DND-41 (cell line): ENCODE data around the gene CCDC97.

Experiments used
- EZH2 ChIP-seq: IDR thresholded peaks from 3 replicates; pipeline ENCODE4 v1.6.1; 2012; ENCODE audit warnings: borderline replicate concordance, low read depth, mild to moderate bottlenecking, moderate library complexity, low read length, inconsistent platforms; ENCODE audit not compliant: severe bottlenecking
- TF ChIP-seq, protein P1 (sequence below): IDR thresholded peaks from 2 replicates; pipeline ENCODE4 v1.5.1; 2012; ENCODE audit warnings: borderline replicate concordance, low read length, moderate library complexity, mild to moderate bottlenecking; ENCODE audit not compliant: poor library complexity, severe bottlenecking; ENCODE audit errors: extremely low read depth

DNA sequence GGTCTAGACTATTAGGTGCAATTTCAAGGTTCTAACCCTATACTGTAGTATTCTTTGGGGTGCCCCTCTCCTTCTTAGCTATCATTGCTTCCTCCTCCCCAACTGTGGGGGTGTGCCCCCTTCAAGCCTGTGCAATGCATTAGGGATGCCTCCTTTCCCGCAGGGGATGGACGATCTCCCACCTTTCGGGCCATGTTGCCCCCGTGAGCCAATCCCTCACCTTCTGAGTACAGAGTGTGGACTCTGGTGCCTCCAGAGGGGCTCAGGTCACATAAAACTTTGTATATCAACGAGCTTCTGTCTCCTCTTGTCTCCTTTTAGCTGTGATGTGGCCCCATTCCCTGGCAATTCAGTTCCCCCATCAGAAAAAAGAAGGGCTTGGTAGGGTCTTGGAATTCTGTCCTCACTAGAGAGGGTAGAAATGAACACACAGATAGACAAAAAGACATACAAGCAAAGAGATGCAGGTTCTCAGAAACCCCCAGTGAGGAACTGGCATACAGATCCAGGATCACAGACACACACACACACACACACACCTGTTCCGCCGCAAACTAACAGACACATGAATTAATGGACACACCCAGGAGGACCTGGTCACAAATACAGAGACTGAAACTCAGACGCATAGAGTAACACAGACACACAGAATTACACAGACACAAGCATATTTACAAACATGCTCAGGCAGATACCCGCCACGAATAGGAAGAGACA is 48.3 kb upstream of the CCDC97 start:
- TF ChIP-seq, protein P1, sequence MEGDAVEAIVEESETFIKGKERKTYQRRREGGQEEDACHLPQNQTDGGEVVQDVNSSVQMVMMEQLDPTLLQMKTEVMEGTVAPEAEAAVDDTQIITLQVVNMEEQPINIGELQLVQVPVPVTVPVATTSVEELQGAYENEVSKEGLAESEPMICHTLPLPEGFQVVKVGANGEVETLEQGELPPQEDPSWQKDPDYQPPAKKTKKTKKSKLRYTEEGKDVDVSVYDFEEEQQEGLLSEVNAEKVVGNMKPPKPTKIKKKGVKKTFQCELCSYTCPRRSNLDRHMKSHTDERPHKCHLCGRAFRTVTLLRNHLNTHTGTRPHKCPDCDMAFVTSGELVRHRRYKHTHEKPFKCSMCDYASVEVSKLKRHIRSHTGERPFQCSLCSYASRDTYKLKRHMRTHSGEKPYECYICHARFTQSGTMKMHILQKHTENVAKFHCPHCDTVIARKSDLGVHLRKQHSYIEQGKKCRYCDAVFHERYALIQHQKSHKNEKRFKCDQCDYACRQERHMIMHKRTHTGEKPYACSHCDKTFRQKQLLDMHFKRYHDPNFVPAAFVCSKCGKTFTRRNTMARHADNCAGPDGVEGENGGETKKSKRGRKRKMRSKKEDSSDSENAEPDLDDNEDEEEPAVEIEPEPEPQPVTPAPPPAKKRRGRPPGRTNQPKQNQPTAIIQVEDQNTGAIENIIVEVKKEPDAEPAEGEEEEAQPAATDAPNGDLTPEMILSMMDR = no peak
- TF ChIP-seq EZH2 = no peak
